ENCODE data around the gene FAAH.

DNA sequence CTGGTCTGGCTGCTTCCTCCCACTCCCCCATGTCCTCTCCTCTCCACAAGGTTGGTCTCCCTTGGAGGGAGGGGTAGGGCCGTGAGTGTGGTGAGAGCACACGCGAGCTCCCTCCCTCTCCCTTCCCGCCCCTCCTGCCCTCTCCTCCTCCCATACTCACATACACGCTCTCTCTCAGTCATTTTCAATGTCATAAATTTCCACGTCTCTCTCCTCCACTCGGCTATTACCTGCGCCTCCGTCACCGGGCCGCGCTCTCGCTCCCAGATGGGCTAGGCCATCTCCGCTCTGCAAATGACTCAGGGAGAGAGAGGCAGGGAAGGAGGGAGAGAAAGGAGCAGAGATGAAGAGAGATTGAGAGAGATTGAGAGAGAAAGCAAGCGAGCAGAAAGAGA, 58.8 kb downstream of the FAAH start:
- no peak for TF ChIP-seq SP1 (IDR thresholded peaks at IDR 0.05)
- TF ChIP-seq SUZ12 (IDR thresholded peaks at IDR 0.05) = no peak
- TF ChIP-seq FOXA1 (IDR thresholded peaks at IDR 0.05) = no peak
- no peak for TF ChIP-seq FOXK2 (IDR thresholded peaks at IDR 0.05)
- TF ChIP-seq, protein P1, sequence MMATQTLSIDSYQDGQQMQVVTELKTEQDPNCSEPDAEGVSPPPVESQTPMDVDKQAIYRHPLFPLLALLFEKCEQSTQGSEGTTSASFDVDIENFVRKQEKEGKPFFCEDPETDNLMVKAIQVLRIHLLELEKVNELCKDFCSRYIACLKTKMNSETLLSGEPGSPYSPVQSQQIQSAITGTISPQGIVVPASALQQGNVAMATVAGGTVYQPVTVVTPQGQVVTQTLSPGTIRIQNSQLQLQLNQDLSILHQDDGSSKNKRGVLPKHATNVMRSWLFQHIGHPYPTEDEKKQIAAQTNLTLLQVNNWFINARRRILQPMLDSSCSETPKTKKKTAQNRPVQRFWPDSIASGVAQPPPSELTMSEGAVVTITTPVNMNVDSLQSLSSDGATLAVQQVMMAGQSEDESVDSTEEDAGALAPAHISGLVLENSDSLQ (IDR thresholded peaks at IDR 0.05) = no peak
- no peak for TF ChIP-seq L3MBTL2 (conservative IDR thresholded peaks at IDR 0.05)
